ENCODE data around the gene SMARCC2. TPM values are rescaled to one million over a fixed set of nuclear protein-coding genes. Genes with fewer than 3 reads are reported as not detected.

The SMARCC2 gene
- total and polyA plus RNA-seq, 9 of the 15 experiments (the other 6 are each of a cell fraction or from before 2014, with no cell fraction given): 11.9 to 86.0 (median 36.6) TPM

DNA sequence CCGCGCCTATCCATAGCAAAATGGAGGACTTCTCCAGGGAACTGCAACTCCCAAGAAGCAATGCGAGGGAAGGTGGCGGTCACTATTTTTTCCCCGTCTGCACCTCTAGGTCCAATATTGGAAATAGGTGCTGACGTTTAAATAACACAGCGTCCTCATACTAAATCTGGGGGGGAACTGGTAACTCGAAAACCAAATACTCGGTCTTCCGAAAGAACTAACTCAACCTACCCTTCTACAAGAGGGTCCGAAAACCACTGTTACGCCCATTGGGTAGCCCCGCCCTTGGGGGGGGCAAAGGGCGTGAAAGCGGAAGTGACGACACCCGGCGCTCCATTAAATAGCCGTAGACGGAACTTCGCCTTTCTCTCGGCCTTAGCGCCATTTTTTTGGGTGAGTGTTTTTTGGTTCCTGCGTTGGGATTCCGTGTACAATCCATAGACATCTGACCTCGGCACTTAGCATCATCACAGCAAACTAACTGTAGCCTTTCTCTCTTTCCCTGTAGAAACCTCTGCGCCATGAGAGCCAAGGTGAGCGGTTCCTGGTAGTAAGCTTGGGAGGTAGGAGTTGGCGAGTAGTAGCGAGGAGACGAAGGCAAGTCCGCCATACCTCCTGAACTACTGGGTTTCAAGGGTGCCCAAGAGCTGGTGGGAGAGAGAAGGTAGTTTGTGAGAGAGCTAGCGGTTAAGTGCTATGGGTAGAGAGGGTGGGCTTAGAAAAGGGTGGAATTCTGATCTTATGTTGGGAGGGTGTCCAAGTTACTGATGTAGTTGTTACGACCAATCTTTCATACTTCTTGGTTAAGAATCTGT, 72.8 kb downstream of the SMARCC2 start, which contains the start of gene RPL41 (continued):
- TF ChIP-seq, protein P1, sequence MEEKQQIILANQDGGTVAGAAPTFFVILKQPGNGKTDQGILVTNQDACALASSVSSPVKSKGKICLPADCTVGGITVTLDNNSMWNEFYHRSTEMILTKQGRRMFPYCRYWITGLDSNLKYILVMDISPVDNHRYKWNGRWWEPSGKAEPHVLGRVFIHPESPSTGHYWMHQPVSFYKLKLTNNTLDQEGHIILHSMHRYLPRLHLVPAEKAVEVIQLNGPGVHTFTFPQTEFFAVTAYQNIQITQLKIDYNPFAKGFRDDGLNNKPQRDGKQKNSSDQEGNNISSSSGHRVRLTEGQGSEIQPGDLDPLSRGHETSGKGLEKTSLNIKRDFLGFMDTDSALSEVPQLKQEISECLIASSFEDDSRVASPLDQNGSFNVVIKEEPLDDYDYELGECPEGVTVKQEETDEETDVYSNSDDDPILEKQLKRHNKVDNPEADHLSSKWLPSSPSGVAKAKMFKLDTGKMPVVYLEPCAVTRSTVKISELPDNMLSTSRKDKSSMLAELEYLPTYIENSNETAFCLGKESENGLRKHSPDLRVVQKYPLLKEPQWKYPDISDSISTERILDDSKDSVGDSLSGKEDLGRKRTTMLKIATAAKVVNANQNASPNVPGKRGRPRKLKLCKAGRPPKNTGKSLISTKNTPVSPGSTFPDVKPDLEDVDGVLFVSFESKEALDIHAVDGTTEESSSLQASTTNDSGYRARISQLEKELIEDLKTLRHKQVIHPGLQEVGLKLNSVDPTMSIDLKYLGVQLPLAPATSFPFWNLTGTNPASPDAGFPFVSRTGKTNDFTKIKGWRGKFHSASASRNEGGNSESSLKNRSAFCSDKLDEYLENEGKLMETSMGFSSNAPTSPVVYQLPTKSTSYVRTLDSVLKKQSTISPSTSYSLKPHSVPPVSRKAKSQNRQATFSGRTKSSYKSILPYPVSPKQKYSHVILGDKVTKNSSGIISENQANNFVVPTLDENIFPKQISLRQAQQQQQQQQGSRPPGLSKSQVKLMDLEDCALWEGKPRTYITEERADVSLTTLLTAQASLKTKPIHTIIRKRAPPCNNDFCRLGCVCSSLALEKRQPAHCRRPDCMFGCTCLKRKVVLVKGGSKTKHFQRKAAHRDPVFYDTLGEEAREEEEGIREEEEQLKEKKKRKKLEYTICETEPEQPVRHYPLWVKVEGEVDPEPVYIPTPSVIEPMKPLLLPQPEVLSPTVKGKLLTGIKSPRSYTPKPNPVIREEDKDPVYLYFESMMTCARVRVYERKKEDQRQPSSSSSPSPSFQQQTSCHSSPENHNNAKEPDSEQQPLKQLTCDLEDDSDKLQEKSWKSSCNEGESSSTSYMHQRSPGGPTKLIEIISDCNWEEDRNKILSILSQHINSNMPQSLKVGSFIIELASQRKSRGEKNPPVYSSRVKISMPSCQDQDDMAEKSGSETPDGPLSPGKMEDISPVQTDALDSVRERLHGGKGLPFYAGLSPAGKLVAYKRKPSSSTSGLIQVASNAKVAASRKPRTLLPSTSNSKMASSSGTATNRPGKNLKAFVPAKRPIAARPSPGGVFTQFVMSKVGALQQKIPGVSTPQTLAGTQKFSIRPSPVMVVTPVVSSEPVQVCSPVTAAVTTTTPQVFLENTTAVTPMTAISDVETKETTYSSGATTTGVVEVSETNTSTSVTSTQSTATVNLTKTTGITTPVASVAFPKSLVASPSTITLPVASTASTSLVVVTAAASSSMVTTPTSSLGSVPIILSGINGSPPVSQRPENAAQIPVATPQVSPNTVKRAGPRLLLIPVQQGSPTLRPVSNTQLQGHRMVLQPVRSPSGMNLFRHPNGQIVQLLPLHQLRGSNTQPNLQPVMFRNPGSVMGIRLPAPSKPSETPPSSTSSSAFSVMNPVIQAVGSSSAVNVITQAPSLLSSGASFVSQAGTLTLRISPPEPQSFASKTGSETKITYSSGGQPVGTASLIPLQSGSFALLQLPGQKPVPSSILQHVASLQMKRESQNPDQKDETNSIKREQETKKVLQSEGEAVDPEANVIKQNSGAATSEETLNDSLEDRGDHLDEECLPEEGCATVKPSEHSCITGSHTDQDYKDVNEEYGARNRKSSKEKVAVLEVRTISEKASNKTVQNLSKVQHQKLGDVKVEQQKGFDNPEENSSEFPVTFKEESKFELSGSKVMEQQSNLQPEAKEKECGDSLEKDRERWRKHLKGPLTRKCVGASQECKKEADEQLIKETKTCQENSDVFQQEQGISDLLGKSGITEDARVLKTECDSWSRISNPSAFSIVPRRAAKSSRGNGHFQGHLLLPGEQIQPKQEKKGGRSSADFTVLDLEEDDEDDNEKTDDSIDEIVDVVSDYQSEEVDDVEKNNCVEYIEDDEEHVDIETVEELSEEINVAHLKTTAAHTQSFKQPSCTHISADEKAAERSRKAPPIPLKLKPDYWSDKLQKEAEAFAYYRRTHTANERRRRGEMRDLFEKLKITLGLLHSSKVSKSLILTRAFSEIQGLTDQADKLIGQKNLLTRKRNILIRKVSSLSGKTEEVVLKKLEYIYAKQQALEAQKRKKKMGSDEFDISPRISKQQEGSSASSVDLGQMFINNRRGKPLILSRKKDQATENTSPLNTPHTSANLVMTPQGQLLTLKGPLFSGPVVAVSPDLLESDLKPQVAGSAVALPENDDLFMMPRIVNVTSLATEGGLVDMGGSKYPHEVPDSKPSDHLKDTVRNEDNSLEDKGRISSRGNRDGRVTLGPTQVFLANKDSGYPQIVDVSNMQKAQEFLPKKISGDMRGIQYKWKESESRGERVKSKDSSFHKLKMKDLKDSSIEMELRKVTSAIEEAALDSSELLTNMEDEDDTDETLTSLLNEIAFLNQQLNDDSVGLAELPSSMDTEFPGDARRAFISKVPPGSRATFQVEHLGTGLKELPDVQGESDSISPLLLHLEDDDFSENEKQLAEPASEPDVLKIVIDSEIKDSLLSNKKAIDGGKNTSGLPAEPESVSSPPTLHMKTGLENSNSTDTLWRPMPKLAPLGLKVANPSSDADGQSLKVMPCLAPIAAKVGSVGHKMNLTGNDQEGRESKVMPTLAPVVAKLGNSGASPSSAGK (IDR thresholded peaks at IDR 0.05): peak; percentile 72
- peak; percentile 88 for TF ChIP-seq GTF2A2 (tag; IDR thresholded peaks at IDR 0.05)
- TF ChIP-seq, protein P2, sequence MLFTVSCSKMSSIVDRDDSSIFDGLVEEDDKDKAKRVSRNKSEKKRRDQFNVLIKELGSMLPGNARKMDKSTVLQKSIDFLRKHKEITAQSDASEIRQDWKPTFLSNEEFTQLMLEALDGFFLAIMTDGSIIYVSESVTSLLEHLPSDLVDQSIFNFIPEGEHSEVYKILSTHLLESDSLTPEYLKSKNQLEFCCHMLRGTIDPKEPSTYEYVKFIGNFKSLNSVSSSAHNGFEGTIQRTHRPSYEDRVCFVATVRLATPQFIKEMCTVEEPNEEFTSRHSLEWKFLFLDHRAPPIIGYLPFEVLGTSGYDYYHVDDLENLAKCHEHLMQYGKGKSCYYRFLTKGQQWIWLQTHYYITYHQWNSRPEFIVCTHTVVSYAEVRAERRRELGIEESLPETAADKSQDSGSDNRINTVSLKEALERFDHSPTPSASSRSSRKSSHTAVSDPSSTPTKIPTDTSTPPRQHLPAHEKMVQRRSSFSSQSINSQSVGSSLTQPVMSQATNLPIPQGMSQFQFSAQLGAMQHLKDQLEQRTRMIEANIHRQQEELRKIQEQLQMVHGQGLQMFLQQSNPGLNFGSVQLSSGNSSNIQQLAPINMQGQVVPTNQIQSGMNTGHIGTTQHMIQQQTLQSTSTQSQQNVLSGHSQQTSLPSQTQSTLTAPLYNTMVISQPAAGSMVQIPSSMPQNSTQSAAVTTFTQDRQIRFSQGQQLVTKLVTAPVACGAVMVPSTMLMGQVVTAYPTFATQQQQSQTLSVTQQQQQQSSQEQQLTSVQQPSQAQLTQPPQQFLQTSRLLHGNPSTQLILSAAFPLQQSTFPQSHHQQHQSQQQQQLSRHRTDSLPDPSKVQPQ (CRISPR knock-in tag; IDR thresholded peaks at IDR 0.05; ENCODE audit: borderline replicate concordance): no peak
- TF ChIP-seq, protein P3, sequence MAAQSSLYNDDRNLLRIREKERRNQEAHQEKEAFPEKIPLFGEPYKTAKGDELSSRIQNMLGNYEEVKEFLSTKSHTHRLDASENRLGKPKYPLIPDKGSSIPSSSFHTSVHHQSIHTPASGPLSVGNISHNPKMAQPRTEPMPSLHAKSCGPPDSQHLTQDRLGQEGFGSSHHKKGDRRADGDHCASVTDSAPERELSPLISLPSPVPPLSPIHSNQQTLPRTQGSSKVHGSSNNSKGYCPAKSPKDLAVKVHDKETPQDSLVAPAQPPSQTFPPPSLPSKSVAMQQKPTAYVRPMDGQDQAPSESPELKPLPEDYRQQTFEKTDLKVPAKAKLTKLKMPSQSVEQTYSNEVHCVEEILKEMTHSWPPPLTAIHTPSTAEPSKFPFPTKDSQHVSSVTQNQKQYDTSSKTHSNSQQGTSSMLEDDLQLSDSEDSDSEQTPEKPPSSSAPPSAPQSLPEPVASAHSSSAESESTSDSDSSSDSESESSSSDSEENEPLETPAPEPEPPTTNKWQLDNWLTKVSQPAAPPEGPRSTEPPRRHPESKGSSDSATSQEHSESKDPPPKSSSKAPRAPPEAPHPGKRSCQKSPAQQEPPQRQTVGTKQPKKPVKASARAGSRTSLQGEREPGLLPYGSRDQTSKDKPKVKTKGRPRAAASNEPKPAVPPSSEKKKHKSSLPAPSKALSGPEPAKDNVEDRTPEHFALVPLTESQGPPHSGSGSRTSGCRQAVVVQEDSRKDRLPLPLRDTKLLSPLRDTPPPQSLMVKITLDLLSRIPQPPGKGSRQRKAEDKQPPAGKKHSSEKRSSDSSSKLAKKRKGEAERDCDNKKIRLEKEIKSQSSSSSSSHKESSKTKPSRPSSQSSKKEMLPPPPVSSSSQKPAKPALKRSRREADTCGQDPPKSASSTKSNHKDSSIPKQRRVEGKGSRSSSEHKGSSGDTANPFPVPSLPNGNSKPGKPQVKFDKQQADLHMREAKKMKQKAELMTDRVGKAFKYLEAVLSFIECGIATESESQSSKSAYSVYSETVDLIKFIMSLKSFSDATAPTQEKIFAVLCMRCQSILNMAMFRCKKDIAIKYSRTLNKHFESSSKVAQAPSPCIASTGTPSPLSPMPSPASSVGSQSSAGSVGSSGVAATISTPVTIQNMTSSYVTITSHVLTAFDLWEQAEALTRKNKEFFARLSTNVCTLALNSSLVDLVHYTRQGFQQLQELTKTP (IDR thresholded peaks at IDR 0.05; ENCODE audit: low read depth in 1 of 2, partially characterized antibody in 2 of 2): peak; percentile 86
- no peak for TF ChIP-seq RBM34 (IDR thresholded peaks at IDR 0.05; ENCODE audit: borderline replicate concordance, insufficient read depth, low read length)
- TF ChIP-seq CAMTA2 (CRISPR knock-in tag; conservative IDR thresholded peaks at IDR 0.05): 0 out of 2 replicates have a peak, but pooled peaks have one; percentile 11
- TF ChIP-seq ELF2 (CRISPR knock-in tag; IDR thresholded peaks at IDR 0.05): 0 out of 2 replicates have a peak, but pooled peaks have one; percentile 38

Data from K562 (cell line).